Activated T-helper 2 cell treated with anti-CD3 and anti-CD28 coated beads, Interferon-gamma antibody, Interleukin-2, Interleukin-4, amounts not matched to agents 10 μg/mL and 5 μg/mL and 100 μg/mL, durations not matched to agents 14 hours and 24 hours and 36 hours (primary cell): ENCODE measurements around the gene PRKCA. TPM values are rescaled to one million over a fixed set of nuclear protein-coding genes. Genes with fewer than 3 reads are reported as not detected.

Source experiments
- DNase-seq: peaks from one replicate; pipeline ENCODE4 v3.0.0; 2021; ENCODE audit warnings: low spot score
- H3K27ac Mint-ChIP-seq: one replicate; pipeline ENCODE4 v1.8.0; 2021; ENCODE audit warnings: mixed read lengths
- H3K27me3 Mint-ChIP-seq: one replicate; pipeline ENCODE4 v1.8.0; 2021; ENCODE audit warnings: low read depth, mixed read lengths
- H3K36me3 Mint-ChIP-seq: one replicate; pipeline ENCODE4 v1.8.0; 2021; ENCODE audit warnings: low read depth, mixed read lengths
- H3K4me1 Mint-ChIP-seq: one replicate; pipeline ENCODE4 v1.8.0; 2021; ENCODE audit warnings: low read depth, mixed read lengths
- H3K4me3 Mint-ChIP-seq: one replicate; pipeline ENCODE4 v1.8.0; 2021; ENCODE audit warnings: low read depth, mild to moderate bottlenecking, moderate library complexity, mixed read lengths
- H3K9me3 Mint-ChIP-seq: one replicate; pipeline ENCODE4 v1.8.0; 2021; ENCODE audit warnings: mixed read lengths
- intact Hi-C: fragments of 100-400 bp; cut with micrococcal nuclease; formaldehyde crosslinking; loops from one replicate; pipeline ENCODE4 v1.15.1; 2023
- total RNA-seq: library from RNA; stranded (reverse); gene quantifications from 2 replicates; pipeline ENCODE4 v1.2.3, GENCODE V29; 2022

The PRKCA gene
- total RNA-seq, 1 donor from 2014 or later = 268 TPM

DNA sequence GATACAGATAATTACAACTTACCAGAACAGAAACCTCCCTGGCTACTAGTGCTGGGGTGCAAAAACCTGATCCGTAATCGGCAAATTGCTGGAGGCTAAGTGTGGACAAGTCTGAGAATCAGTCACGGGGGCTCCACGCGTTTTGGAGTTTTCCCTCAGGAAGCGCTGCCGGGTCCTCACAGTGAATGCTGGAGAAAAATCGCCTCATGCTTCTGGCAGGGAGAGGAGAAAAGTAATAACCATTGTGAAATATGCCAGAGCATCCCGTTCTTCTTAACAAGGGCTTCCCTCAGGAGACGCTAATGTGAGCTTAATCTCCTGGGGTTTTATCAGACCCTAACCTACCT lies 453.5 kb downstream of the PRKCA start:
- Mint-ChIP-seq H3K9me3 (no peaks in the 10 kb centered on the region), H3K36me3 (peaks cover 70% of the 10 kb centered on the region), H3K27me3 (no peaks in the 10 kb centered on the region), H3K4me3 (no peak overlapping the region), H3K4me1 (no peaks in the 10 kb centered on the region), H3K27ac (no peak overlapping the region)
- intact Hi-C loops = no loop called here
- DNase-seq = no peak

DNA sequence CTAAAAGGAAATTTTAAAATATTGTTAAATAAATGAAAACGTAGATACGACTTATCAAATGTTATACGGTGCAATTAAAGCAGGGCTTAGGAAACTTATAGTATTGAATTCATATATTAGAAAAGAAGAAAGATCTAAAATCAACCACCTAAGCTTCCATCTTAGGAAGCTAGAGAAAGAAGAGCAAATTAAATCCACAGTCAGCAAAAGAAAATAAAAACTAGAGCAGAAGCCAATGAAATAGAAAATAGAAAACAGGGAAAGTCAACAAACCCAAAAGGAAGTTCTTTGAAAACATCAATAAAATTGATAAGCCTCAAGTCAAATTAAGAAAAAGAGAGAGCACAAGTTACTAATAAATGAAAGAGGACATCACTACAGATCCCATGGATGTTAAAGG lies 457.9 kb downstream of the PRKCA start:
- no peak overlapping the region for H3K27ac Mint-ChIP-seq

DNA sequence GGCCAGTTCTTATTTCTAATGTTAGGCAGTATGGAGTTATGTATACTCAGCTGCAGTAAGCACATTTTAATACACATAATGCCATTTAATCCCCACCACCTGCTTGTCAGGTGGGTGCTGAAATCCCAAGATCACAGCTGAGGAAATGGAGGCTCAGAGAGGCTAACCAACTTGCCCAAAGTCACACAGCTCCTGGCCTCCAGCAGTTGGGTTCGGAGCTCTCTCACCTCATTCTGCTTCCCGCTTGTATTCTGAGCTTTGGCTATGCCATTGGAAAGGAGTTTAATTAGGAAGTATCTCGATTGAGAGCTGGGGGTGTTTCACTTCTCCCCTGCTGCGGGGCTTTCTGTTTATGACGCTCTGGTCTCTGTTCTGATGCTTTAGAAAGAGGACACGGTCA lies 459.9 kb downstream of the PRKCA start:
- peaks cover 7% of the 10 kb centered on the region for H3K4me1 Mint-ChIP-seq
- no peaks in the 10 kb centered on the region for H3K27me3 Mint-ChIP-seq
- intact Hi-C loops = no loop called here
- no peak for DNase-seq
- no peak overlapping the region for H3K4me3 Mint-ChIP-seq
- no peak overlapping the region for H3K27ac Mint-ChIP-seq
- peaks cover 42% of the 10 kb centered on the region for H3K36me3 Mint-ChIP-seq
- no peaks in the 10 kb centered on the region for H3K9me3 Mint-ChIP-seq

More for the DNA sequence above, 457.9 kb downstream of the PRKCA start:
- H3K4me3 Mint-ChIP-seq = no peak overlapping the region
- intact Hi-C loops = no loop called here
- DNase-seq = no peak
- H3K27me3 Mint-ChIP-seq = no peaks in the 10 kb centered on the region
- H3K4me1 Mint-ChIP-seq = no peaks in the 10 kb centered on the region
- no peaks in the 10 kb centered on the region for H3K9me3 Mint-ChIP-seq
- H3K36me3 Mint-ChIP-seq = peaks cover 46% of the 10 kb centered on the region

DNA sequence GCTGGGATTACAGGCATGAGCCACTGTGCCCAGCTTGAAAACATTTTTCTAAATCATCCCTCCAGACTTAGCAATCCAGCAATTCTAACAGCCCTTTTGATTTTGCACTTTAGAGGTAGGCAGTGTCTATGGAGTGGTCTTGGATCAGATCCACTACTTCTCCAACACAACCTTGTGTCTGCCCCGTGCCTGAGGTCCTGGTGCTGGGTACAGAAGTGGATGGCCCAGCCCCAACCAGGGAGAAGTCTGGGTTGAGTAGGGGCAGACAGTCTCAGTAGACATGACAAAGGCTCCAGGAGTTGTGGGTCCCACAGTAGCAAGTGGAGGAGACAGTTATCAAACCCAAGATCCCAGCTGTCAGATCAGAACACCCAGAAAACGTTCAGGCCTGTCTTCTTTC lies 460.6 kb downstream of the PRKCA start:
- no peak overlapping the region for H3K27ac Mint-ChIP-seq
- no peaks in the 10 kb centered on the region for H3K9me3 Mint-ChIP-seq
- DNase-seq = no peak
- H3K36me3 Mint-ChIP-seq = peaks cover 44% of the 10 kb centered on the region
- H3K27me3 Mint-ChIP-seq = no peaks in the 10 kb centered on the region
- H3K4me1 Mint-ChIP-seq = peaks cover 7% of the 10 kb centered on the region
- no peak overlapping the region for H3K4me3 Mint-ChIP-seq
- intact Hi-C loops = no loop called here

DNA sequence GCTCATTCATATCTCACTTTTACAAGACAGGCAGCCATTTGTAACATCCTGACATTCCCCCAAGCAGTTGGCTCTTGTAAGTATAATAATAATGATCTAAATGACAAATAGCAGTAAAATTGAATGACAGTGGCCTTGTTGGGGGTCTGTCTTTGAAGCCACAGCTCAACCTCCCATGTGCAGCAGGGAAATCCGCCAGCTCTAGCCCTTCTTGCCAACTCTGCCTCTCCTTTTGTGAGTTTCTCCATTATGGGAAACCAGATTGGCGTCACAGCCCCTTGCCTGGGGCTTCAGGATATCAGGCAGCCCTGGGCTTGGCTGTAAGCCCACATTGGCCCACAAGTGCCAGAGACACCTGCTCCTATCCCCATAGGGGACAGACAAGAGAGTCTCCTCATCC lies 462.1 kb downstream of the PRKCA start:
- no peaks in the 10 kb centered on the region for H3K27me3 Mint-ChIP-seq
- H3K9me3 Mint-ChIP-seq = no peaks in the 10 kb centered on the region
- intact Hi-C loops = no loop called here
- no peak overlapping the region for H3K27ac Mint-ChIP-seq
- peaks cover 12% of the 10 kb centered on the region for H3K4me1 Mint-ChIP-seq
- no peak for DNase-seq
- peaks cover 47% of the 10 kb centered on the region for H3K36me3 Mint-ChIP-seq
- no peak overlapping the region for H3K4me3 Mint-ChIP-seq

DNA sequence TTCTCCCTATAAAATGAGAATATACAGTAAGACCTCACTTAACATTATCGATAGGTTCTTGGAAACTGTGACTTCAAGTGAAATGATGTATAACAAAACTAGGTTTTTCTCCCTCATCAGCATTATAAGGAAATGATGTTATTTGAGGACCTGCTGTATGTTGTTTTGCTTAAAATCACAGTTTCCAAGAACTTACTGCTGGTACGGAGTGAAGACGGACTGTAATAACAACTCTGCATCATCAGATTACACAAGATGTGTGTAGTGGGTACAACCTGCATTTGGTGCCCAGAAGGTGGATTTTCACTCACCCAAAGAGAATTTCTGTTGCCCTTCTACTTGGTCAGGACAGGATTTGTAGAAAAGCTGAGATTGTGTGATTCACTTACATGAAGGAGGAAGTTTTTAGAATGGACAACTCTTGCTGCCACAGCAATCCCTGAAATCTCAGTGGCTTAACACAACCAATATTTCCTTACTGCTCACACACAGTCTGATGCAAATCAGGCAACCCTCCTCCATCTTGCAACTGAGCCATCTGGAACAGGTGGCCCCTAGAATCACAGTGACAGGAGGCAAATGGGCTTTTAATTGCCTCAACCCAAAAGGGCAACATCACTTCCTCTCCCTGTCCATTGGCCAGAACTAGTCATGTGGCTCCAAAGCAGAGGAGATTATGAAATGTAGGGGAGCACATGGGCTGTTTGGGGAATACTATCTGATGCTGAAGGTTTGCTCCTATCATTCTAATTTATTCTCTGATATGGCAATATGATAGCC lies 464.9 kb downstream of the PRKCA start:
- Mint-ChIP-seq H3K27me3 (no peaks in the 10 kb centered on the region), H3K36me3 (peaks cover 45% of the 10 kb centered on the region), H3K4me3 (no peak overlapping the region), H3K4me1 (peaks cover 15% of the 10 kb centered on the region), H3K9me3 (no peaks in the 10 kb centered on the region), H3K27ac (peak overlapping the region; percentile 62)
- intact Hi-C loops = loop anchor here (5.0 kb wide), 1 partner anchor 360 kb away; no protein-coding TSS in a partner anchor
- no peak for DNase-seq

DNA sequence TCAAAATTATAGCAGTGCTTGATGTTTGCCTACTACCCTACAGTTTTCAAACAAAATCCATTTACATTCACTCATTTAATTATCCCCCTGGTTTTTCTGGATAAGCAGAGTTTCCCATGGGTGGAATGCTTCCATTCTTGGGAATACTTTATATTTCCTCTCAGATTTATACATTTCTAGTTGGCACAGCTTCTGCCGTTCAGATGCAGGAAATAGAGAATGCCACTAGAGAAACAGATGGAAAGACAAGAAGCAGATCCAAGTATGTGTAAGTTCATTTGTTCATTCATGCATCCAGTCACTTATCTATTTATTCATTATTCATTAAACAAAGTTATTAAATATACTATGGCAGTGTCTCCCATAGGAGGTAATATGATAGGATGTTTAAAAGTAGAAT lies 467.5 kb downstream of the PRKCA start:
- DNase-seq = no peak
- Mint-ChIP-seq H3K9me3 (no peaks in the 10 kb centered on the region), H3K4me1 (peaks cover 15% of the 10 kb centered on the region), H3K36me3 (peaks cover 56% of the 10 kb centered on the region), H3K27me3 (no peaks in the 10 kb centered on the region), H3K27ac (no peak overlapping the region), H3K4me3 (no peak overlapping the region)
- intact Hi-C loops = loop anchor here (5.0 kb wide), 1 partner anchor 357 kb away; no protein-coding TSS in a partner anchor

DNA sequence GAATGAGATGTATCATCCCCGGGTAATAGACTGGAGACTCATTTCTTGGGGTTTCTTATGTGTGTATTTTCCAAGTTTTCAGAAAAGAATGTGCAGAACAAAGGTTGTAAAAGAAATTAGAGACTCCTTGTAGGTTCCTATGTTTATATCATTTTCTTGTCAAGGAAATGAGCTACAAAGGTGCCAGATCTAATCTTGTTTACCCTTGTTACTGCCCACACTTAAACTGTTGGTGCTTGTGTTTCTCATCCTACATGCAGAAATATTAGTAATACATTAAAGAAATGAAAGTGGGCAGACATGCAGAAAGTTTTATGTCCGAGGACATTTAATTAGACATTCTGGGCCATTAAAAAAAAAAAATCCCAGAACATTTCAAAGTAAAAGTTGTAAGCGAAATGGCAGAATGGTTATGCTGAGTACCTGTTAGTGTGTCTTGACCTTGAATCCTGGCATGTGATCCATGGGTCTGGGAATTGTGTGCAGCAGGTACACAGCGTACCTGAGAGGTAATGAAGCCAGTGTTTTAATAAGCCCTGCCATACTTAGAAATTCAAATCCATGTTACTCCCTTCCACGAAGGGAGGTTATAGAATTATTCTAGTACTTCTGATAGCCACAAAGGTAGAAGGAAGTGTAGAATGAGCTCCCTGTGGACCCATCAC lies 469.9 kb downstream of the PRKCA start:
- intact Hi-C loops = no loop called here
- no peak overlapping the region for H3K27ac Mint-ChIP-seq
- H3K36me3 Mint-ChIP-seq = peaks cover 58% of the 10 kb centered on the region
- peaks cover 8% of the 10 kb centered on the region for H3K4me1 Mint-ChIP-seq
- H3K4me3 Mint-ChIP-seq = no peak overlapping the region
- no peaks in the 10 kb centered on the region for H3K27me3 Mint-ChIP-seq
- DNase-seq = no peak
- no peaks in the 10 kb centered on the region for H3K9me3 Mint-ChIP-seq

DNA sequence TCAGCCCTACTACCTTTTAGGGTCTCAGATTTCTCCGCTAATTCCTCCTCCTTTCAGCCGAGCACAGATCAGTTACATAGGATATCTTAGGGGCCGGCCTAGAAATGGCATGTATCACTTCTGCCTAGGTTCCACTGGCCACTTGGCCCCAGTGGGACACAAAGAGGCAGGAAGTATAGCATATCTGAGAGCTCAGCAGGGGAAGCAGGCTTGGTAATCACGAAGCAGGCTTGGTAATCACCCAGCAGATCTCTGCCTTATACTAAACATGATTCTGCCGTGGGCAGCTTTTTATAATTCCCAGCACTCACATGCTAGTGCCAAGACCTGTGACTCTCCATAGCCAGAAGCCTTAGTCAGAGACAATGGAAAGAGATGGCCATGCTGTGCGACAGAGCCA lies 472.9 kb downstream of the PRKCA start:
- H3K27me3 Mint-ChIP-seq = no peaks in the 10 kb centered on the region
- no peak overlapping the region for H3K27ac Mint-ChIP-seq
- peaks cover 3% of the 10 kb centered on the region for H3K4me1 Mint-ChIP-seq
- peaks cover 60% of the 10 kb centered on the region for H3K36me3 Mint-ChIP-seq
- no peak for DNase-seq
- no peak overlapping the region for H3K4me3 Mint-ChIP-seq
- H3K9me3 Mint-ChIP-seq = no peaks in the 10 kb centered on the region
- intact Hi-C loops = no loop called here

DNA sequence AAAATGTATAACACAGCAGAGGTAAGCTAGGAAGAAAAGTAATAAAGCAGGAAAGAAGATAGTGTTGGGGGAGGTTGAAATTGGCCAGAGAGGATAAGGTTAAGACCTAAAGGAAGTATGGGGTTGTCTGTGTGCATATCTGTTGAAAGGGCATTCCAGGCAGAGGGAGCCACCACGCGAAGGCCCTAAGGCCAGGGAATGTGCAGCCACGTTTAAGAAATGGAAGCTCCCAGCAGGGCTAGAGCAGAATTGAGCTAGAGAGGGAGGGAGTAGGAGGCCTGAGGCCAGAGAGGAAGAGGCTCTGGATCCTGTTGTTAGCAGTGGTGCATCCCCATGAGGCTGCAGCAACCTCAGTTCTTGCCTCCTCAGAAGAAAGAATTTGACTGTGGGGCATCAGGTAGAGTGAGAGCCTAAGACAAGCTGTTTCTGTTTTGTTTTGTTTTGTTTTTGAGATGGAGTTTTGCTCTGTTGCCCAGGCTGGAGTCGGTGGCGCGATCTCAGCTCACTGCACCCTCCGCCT lies 473.5 kb downstream of the PRKCA start:
- no peak overlapping the region for H3K4me3 Mint-ChIP-seq
- no peaks in the 10 kb centered on the region for H3K4me1 Mint-ChIP-seq
- H3K27ac Mint-ChIP-seq = no peak overlapping the region
- peaks cover 55% of the 10 kb centered on the region for H3K36me3 Mint-ChIP-seq
- intact Hi-C loops = no loop called here
- DNase-seq = no peak
- no peaks in the 10 kb centered on the region for H3K27me3 Mint-ChIP-seq
- no peaks in the 10 kb centered on the region for H3K9me3 Mint-ChIP-seq

DNA sequence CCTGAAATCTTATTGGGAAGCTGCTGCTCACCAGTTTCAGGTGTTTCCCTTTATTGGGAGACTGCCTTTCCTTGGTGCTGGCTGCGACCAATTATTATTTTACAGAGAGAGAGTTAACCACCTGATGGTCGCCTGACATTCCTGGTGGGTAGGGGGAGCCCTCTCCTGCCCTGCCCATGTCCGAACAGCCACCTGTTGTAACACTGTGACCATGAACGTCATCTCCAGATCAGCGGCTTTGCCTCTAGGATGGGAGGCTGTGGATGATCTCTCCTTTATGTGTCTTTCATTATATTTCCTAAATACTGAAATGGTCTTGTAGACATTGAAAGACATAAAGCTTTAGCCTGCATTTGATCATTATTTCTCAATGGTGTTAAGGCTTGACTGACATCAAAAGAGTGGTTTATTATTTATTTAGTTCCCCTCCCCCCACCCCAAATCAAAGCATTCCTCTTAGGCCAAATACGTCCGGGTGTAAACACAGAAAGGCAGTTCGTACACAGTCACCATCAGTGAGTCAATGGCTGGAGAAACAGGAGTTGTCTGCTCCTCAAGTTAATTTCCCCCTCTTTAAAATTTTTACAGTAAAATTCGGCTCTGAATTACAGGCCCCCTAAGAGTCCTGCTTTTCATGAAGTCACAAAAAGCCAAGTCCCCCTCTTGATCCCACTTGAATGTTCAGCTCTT lies 474.7 kb downstream of the PRKCA start:
- H3K9me3 Mint-ChIP-seq = no peaks in the 10 kb centered on the region
- H3K27ac Mint-ChIP-seq = no peak overlapping the region
- H3K36me3 Mint-ChIP-seq = peaks cover 63% of the 10 kb centered on the region
- no peak for DNase-seq
- H3K4me1 Mint-ChIP-seq = no peaks in the 10 kb centered on the region
- no peak overlapping the region for H3K4me3 Mint-ChIP-seq
- no peaks in the 10 kb centered on the region for H3K27me3 Mint-ChIP-seq
- intact Hi-C loops = no loop called here

DNA sequence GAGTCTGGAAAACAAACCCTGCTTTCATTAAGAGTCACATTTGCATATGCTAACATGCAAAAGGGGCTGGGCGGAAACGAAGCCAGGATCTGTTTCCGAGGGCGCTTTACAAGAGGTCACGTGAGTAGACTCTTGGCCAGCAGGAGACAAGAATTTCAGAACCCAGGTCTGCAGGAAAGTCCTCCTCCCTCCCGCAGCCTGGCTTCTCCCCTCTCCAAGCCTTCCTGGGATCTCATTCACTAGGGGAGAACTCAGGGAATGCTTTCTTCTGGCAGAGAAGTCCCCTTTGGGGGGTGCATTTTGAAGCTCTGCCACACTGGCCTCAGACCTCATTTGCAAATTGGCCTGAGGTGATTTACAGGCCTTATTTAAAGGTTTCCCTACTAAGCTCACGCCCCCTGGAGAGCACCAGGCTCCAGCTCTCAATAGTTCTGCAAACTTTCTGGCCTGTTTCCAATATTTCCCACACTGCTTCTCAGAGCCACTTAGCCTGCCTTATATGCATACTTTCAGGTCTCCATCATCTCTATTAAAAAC lies 475.3 kb downstream of the PRKCA start:
- intact Hi-C loops = no loop called here

More for the DNA sequence above, 475.3 kb downstream of the PRKCA start:
- DNase-seq = no peak
- Mint-ChIP-seq H3K27me3 (no peaks in the 10 kb centered on the region), H3K4me3 (no peak overlapping the region), H3K36me3 (peaks cover 66% of the 10 kb centered on the region), H3K27ac (no peak overlapping the region), H3K9me3 (no peaks in the 10 kb centered on the region), H3K4me1 (no peaks in the 10 kb centered on the region)
